ENCODE data around the gene IFNAR1.
A peak's percentile ranks its signal among the peaks of the same experiment; 100 is the strongest.
"Not testable (repeated sequence)": the region's sequence is repeated elsewhere in the genome, so short reads cannot be mapped to it uniquely, and the experiment has no call there.

Gene IFNAR1

GRCh38 chr21:33305938-33306337, 18.8 kb upstream of the IFNAR1 start:
- DNase-seq, result no peak

DNA sequence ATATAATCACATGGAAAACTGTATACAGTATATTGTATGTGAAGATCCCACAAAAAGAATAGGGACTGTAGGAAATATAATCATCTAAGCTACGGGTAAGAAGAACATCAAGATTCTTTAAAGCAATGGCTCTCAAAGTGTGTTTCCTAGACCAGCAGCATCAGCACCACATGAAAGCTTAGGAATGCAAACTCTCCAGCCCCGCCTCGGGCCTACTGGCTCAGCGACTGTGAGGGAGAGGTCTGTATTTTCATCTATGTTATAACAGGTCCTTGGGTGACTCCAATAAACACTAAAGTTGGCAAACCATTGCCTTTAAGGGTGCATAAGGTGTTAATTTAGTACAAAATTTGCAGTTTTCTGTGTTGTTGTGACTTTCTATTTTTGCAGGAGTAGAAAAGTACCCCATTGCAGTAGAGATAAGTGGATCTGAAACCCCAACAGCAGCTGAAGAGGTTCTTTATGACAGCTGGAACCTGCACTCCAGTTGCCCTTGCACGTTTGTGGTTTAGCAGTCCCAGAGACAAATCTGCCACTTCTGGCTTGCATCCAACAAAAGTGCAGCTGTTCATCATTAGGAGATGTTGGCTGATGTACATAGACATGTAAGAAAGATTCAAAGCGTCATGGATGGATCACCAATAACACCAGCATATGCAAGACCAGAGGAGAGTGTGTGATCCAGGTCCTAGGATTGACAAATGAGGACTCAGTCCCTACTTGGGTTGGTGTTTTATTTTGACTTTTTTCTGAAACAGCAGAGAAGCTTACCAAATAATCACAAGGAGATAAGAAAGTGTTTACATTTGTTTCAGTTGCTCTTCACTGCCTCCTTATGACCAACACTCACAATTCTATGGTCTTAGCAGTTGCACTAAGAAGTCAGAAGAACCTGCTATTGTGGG, 15.9 kb upstream of the IFNAR1 start:
- no peak for DNase-seq

GRCh38 chr21:33309778-33310177, 15.0 kb upstream of the IFNAR1 start:
- no peak for DNase-seq

DNA sequence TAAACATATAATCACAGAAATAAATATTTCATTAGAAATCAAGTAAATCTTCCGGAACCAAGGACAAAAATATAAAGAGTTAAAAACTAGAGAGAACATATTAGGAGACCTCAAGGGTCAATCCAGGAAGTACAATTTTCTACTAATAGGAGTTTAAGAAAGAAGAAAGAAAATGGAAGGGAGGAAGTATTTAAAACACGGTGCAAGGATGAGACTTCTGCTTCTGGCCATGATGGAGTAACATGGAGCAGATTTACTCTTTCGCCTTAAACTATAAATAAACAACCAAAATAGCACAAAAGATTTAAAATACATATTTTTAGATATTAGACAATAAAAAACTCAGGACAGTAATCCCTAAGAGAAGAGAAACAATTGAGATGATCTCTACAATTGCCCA, 12.6 kb upstream of the IFNAR1 start:
- no peak for DNase-seq

GRCh38 chr21:33313183-33313582, 11.6 kb upstream of the IFNAR1 start:
- no peak for DNase-seq

DNA sequence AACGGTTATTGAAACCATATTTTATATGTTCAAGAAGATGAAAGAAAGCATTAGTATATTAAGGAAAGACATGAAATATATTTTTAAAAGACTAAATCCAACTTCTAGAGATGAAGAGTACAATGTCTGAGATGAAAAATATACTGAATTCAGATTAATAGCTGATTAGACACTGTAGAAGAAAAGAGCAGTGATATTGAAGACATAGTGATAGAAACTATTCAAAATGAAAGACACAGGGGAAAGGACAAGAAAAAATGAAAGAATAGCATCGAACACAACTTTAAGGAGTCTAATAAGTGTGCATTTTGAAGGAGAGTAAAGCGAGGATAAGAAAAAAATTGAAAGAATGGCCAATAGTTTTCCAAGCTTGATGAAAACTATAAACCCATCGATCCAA, 11.2 kb upstream of the IFNAR1 start:
- no peak for DNase-seq

DNA sequence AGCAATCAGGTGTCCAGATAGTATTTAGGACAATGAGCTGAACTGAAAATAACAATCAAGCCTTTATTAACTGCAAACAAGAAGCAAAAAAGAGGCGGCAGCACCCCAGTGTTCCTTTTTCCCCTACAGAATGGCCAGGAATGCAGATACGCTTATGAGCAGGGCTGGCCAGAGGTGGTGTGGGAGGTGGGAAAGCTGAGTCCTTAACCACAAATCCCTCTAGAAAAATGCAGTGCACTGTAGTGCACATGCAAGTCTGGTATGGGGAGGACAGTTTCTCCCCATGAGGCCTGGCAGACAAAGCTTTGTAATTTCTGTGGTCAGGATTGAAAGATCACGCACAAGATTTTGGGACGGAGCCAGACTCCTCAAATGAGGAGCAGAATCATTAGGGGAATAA, 10.7 kb upstream of the IFNAR1 start:
- DNase-seq, result no peak

DNA sequence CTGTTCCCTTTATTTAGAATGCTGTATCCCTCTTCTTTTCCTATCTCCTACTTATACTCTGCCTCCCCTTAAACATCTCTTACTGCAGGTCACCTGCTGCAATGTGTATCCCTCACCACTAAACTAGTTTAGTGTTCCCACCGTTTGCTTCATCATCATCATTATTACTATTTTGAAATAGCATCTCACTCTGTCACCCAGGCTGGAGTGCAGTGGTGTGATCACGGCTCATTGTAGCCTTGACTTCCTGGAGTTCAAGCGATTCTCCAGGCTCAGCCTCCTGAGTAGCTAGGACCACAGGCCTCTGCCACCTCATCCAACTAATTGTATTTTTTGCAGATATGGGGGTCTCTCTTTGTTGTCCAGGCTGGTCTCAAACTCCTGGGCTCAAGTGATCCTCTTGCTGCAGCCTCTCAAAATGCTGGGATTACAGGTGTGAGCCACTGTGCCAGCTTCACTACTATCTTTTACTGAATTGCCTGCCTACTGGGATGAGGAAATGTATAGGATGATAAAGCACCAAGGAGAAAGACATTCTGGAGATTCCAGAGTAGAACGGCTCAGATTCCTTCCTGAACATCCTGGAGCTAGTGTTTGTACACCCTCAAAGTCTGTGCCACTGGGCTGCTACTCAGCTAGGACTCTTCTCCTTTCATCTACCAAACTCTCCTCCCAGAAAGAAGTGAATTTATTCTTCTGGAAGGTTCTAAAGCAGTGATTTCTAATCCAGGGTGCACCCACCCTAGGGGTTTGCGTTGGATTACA, 8.6 kb upstream of the IFNAR1 start:
- DNase-seq, result no peak

DNA sequence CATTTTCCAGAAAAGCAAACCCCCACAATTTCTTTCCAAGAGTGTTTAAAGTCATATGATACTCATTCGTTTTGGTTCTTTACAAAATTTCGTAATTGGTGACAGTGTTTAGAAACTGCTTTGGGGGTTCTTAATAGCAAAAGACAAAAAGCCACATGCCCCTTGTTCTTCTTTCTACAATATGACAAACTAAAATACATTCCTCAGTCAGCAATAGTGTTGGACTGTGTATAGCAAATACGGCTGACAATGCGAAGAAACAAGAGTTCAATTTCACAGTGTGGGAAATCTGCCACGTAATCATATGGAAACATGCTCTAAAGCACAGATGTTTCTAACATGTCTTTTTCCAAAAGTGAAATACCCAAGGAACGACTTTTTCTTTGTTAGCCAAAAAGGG, 7.6 kb upstream of the IFNAR1 start:
- no peak for DNase-seq

DNA sequence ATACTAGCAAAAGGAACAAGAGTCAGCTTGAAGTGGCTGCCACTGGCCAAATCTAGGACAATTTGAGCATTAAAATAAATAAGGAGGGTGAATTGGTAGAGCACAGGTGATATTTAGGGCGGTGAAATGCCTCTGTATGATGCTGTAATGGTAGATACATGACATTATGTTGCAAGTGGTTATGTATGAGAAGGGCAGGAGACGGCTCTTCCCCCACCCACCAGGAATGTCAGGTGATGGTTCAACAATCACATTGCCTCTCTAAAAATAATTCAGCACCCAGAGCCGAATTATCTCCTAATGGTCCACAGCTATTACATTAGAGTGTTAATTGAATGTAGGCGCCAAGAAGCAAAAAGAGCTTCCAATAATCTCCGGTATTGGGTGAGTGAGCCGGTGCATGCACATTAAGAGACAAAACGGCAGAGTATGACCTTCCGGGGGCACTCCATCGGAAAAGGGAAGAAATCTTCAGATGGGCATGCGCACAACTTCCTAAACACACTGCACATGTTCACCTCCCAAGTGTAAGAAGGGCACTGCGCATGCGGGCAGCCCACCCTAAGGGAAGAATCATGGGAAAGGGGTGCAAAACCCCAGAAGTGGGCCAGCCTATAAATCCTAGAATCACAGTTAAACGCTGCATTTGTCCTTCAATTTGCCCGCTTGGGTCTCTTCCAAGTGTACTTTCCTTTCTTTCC, 6.8 kb upstream of the IFNAR1 start:
- no peak for DNase-seq

DNA sequence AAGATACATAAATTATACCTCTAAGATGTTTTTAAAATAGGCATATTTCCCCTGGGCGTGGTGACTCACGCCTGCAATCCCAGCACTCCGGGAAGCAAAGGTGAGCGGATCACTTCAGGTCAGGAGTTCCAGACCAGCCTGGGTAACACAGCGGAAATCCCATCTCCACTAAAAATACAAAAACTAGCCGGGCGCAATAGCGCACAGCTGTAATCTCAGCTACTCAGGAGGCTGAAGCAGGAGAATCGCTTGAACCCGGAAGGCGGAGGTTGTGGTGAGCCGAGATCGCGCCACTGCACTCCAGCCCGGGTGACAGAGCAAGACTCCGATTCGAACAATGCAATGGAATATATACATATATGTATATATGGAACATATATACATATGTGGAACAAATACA, 3.8 kb upstream of the IFNAR1 start:
- not testable (repeated sequence) for DNase-seq

- not testable (repeated sequence) for DNase-seq
Measured at GRCh38 chr21:33323610-33324009, 1.2 kb upstream of the IFNAR1 start.

- DNase-seq, result peak in 45 of 56 donors; percentile 30 to 82 (median 66)
Measured at GRCh38 chr21:33325222-33326067, 675 bp downstream of the IFNAR1 start.

DNA sequence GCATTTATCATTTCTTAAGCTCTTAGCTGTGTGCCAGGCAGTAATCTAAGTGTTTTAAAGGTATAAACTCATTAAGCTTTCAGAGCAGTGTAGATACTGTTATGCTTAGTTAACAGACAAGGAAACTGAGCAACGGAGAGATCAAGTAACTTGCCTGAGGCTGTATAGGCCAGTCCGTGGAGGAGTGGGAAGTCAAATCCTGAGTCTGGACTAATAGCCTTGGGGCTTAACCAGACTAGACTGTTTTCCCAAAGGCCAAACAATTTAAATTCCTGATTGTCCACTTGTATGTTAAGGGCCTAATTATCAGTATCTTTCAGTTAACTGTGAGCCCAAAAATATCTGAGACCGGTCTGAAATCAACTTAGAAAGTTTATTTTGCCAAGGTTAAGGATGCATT, 2.6 kb downstream of the IFNAR1 start:
- no peak for DNase-seq

DNA sequence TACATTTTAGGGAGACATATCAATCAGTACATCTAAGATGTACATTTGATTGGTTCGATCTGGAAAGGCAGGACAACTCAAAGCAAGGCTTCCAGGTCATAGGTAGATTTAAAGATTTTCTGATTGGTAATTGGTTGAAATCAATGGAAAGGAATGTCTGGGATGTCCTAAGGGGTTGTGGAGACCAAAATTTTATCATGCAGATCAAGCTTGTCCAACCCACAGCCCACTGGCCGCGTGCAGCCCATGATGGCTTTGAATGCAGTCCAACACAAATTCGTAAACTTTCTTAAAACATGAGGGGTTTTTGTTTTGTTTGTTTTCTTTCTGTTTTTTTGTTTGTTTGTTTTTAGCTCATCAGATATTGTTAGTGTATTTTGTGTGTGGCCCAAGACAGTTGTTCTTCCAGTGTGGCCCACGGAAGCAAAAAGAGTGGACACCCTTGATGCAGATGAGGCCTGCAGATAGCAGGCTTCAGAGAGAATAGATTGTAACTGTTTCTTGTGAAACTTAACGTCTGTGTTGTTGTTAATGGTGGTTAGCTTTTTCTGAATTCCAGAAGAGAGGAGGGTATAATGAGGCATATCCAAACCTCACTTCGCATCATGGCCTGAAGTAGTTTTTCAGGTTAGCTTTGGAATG, 3.1 kb downstream of the IFNAR1 start:
- DNase-seq, result no peak

GRCh38 chr21:33330726-33331125, 6.0 kb downstream of the IFNAR1 start:
- DNase-seq, result no peak

GRCh38 chr21:33332143-33332542, 7.4 kb downstream of the IFNAR1 start:
- no peak for DNase-seq

DNA sequence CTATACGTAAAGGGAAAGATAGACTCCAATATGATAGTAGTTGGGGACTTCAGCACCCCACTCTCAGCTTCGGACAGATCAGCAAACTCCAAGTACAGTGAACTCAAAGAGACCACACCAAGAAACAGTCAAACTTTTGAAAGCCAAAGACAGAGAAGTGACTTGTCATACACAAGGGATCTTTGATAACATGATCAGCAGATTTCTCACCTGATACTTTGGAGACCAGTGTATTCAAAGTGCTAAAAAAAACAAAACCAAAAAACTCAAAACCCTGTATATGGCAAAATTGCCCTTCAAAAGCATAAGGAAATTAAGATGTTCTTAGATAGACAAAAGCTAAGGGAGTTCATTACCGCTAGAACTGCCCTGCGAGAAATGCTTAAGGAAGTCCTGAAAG, 9.4 kb downstream of the IFNAR1 start:
- no peak for DNase-seq

DNA sequence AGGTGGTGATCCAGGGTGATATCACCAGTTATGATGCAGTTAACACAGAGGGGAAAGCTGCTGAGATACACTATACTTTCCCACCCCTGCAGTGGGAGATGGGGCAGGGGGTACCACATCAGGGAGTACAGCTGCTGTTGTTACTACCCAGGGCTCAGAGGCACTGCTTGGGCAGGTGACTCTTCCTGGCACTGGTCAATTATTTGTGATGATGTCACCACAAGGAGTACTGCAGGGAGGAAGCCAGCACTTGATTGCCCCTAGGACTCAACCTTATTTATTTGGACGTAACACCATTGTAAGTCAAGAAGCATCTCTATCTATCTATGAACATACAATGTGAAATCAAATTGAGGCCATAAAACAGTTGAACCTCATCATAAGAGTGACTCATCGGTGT, 10.1 kb downstream of the IFNAR1 start:
- no peak for DNase-seq

DNA sequence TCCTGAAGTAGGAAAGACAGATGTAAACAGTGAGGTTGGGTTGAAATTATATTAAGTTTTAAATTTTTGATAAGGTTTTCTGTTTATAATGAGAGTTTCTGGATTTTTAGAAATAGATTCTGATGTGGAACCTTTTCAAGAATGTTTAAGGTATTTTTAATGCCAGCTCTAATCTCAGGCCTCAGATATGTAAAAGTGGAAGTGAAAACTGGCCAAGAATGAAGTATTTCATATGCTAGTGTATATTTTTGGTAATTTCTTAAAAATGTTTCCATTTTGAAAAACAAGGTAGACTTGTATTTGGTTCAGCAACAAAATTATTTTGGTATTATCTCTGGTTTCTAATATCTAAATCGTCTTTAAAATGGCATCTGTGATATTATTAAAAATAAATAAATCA, 14.4 kb downstream of the IFNAR1 start:
- DNase-seq, result no peak

DNA sequence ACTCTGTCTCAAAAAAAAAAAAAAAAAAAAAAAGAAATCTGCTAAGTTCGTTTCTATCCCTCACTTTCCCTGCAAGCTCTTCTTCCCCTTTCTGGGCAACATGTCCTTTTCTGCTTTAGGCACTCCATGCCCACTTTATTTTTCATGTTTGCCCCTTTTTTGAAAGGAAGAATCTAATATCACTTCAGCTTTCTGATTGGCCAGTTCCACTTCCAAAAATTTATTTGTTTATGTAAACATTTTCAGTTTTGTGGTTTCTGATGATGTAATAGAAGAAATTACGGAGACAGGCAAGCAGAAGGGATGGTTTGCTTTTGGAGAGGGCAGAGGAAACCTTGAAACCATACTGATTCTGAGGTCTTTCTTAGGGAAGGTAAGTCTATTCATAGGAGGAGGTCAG, 15.1 kb downstream of the IFNAR1 start:
- no peak for DNase-seq

Data from nucleus accumbens (tissue), 56 donors.